GM18951 (cell line): ENCODE results near the gene BMP8A.
"Not testable (repeated sequence)": the region's sequence is repeated elsewhere in the genome, so short reads cannot be mapped to it uniquely, and the experiment has no call there.

Experiments
- POLR2A ChIP-seq: IDR thresholded peaks from 4 replicates; pipeline ENCODE4 v1.6.1; 2011; ENCODE audit warnings: mild to moderate bottlenecking; ENCODE audit not compliant: insufficient read length, insufficient read depth; ENCODE audit errors: extremely low read depth
- in situ Hi-C: fragments of 300-500 bp; cut with MboI; formaldehyde crosslinking; loops from one replicate; pipeline ENCODE4 v1.12.0; 2022; ENCODE audit warnings: low sequenced_read_pairs, mixed read lengths, inconsistent platforms; ENCODE audit not compliant: unreplicated experiment

BMP8A gene

DNA sequence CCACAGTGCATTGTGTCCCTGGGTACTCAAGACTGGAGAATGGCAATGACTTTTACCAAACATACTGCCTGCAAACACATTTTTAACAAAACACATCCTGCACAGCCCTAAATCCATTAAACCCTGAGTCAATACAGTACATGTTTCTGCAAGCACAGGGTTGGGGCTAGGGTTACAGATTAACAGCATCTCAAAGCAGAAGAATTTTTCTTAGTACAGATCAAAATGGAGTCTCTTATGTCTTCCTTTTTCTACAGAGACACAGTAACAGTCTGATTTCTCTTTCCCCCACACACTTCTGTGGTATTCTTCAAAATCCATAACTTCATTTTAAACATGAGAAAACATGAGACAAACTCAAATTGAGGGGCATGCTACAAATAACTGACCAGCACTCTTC, 13.9 kb downstream of the BMP8A start:
- TF ChIP-seq POLR2A, result no peak
- in situ Hi-C loops, result no loop called here

DNA sequence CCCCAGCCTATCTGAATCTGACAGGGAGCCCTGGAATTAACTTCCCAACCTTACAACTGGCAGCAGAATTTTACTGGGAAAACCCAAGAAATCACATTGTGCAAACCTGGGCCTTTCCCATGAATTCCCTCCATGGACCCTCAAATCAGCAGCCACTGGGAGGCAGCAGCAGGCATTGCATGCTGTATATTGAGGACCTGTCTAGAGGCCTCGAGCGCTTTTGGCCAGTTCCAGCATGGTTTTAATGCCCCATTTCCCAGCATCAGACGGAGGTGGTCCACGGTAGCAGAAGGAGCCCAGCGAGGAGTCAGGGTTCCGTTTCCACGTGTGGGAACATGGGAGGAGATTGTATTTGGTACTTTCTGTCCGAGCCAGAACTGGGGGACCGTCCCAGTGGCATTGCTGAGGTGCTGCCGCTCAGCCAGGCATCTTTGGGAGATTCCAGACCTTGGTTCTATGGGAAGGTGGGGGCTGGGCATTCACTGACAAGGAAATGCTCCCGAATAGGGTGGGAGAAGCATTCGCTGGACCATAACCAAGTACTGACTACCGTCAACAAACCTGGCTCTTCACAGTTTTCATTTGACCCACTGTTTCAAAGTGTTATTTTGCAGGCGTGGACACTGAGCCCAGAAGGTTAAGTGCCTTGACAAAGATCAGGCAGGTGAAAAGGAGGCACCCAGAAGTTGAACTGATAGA, 15.9 kb downstream of the BMP8A start:
- TF ChIP-seq POLR2A, result no peak
- in situ Hi-C loops, result no loop called here

DNA sequence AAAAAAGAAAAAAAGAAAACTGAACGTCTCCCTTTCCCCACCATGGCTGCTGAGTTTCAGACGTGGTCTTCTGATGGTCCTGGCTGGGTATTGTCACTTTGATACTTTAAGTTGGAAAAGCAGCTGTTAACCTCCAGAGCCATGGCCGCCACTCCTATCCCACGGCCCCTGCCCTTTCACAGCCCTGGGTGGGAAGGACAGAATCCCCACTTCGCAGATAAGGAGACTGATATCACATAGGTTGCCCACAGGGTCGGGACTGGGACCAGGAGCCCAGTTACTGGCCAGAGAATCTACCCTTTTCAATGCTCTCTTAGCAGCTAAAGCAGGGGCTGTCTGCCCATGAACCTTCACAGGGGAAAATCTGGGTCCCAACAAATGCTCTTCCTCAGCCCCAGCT, 16.8 kb downstream of the BMP8A start:
- TF ChIP-seq POLR2A, result no peak
- in situ Hi-C loops, result no loop called here

DNA sequence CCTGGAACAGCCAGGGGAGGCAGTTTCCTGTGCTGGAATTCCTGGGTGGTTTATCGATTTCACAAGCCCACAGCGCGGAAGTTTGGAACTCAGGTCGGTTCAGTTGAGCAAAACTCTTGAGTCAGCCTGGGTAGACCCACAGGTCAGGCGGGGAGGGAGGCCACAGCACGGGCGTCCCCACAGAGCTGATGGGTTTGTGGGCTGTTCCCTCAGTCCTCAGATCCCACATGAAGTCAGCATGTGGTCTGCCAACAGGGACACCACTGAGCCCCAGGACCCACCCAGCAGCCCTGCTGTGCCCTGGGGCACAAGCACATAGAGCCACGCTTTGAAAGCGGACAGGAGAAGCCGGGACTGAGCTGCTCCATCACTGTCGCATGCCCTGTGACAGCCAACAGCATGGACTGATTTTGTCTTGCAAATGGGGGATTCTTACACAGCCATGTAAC, 17.4 kb downstream of the BMP8A start:
- in situ Hi-C loops, result no loop called here
- no peak for TF ChIP-seq POLR2A

DNA sequence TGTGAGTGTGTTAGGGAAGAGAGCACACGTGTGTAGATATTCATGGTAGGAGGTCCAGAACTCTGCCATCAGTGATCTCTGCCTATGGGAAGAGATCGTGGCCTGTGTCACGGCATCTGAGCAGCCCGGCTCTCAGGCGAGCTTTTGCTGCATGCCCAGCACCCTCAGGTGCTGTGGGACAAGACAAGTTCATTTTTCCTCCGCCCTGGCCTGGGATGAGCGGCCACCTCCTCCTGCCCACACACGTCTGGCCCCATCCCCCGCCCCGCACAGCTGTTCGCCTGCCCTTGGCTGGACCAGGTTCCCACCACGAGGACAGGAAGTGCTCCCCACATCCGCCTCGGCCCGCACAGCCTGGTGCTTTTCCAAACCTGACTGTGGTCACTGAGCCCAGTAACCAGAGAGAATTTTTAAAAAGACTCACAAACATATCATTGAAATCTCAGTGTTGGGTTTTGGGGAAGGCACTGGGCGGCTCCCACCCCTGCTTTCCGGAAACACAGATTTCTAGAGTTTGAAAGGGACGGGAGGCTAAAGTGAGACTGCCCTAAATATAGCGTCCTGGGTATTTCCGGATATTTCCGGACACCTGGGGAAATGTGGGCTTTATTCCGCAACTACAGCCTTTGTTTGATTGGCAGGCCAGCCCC, 18.0 kb downstream of the BMP8A start:
- TF ChIP-seq POLR2A, result no peak
- in situ Hi-C loops, result loop anchor here (5.0 kb wide), 1 partner anchor 268 kb away; no protein-coding TSS in a partner anchor

DNA sequence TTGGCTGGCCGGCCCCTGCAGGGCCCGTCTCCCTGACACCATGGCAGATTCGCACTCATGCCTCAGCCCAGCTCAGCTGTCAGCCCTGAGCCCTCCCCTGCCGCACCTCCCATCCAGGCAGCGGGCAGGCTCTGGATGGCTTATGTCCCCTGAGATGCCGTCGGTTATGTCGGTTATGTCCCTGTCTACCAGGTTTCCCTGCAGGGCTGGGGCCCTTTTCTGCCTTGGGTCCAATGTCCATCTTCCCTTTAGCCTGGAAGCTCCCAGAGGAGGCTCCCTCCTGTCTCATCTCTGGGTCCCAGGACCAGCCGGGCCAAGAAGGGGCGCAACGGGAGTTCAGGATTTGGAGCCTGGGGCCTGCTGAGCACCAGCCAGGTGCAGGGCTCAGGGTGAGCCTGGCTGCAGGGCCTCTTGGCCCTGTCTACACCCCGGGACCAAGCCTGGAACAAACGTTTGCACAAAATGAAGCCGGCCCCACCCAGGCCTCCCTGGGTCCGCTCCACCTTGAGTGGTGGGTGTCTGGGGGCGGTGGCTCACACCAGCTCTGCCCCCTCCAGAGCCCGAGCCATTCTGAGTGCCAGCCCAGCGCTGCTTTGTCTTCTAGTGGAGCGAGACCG, 19.2 kb downstream of the BMP8A start:
- in situ Hi-C loops, result loop anchor here (5.0 kb wide), 1 partner anchor 267 kb away; no protein-coding TSS in a partner anchor

- in situ Hi-C loops, result loop anchor here (5.0 kb wide), 1 partner anchor 266 kb away; no protein-coding TSS in a partner anchor
These were observed 20.0 kb downstream of the BMP8A start for GRCh38 chr1:39511477-39511876.

DNA sequence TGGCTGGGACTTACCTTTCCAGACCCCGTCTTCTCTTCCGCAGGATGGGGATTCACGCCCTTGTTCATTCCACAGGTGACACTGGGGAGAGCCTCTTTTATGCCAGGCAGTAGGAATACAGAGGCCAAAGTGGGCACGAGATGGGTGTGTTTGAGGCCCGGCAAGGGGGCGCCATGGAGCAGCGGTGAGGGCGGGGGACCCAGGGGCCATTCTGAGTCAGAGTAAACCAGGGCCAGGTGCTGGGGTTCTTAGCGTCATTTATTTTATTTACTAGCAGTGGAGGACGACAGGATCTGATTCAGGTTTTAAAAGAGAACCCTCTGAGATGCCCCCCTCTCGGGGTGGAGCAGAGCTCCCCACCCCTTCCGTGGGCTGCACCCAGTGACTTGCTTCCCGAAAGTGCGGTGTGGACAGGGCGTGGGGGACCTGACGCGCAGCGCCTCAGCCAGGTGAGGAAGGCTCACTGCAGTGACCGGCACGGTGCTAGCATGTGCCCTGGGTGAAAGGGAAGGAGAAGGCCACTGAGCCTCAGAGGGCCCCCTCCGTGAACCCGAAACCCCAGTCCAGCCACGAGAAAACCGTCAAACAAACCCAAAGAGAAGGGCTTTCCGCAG, 20.9 kb downstream of the BMP8A start:
- in situ Hi-C loops, result loop anchor here (5.0 kb wide), 1 partner anchor 265 kb away; no protein-coding TSS in a partner anchor

DNA sequence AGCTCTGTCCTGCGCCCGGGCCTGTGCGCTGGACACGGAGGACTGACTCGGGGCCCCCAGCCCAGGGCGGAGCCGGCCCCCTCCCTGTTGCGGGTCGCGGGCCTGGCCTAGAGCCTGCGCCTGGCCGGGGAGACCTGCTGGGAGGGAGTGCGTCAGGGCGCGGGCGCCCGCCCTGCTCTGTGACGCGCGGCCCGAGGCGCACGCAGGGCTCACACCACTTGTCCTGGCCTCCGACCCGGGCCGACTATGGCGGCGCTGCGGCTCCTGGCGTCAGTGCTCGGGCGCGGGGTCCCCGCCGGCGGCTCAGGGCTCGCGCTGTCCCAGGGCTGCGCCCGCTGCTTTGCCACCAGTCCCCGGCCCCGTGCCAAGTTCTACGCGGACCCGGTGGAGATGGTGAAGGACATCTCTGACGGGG, 23.3 kb downstream of the BMP8A start:
- in situ Hi-C loops, result loop anchor here (5.0 kb wide), 1 partner anchor 263 kb away; no protein-coding TSS in a partner anchor

DNA sequence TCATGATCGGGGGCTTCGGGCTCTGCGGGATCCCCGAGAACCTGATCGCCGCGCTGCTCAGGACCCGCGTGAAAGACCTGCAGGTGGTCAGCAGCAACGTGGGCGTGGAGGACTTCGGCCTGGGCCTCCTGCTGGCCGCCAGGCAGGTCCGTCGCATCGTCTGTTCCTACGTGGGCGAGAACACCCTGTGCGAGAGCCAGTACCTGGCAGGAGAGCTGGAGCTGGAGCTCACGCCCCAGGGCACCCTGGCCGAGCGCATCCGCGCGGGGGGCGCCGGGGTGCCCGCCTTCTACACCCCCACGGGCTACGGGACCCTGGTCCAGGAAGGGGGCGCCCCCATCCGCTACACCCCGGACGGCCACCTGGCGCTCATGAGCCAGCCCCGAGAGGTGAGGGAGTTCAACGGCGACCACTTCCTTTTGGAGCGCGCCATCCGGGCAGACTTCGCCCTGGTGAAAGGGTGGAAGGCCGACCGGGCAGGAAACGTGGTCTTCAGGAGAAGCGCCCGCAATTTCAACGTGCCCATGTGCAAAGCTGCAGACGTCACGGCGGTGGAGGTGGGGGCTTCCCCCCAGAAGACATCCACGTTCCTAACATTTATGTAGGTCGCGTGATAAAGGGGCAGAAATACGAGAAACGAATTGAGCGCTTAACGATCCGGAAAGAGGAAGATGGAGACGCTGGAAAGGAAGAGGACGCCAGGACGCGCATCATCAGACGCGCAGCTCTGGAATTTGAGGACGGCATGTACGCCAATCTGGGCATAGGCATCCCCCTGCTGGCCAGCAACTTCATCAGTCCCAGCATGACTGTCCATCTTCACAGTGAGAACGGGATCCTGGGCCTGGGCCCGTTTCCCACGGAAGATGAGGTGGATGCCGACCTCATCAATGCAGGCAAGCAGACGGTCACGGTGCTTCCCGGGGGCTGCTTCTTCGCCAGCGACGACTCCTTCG, 24.0 kb downstream of the BMP8A start:
- in situ Hi-C loops, result not testable (repeated sequence)

GRCh38 chr1:39516841-39517240, 25.4 kb downstream of the BMP8A start:
- in situ Hi-C loops, result not testable (repeated sequence)

GRCh38 chr1:39517936-39518335, 26.5 kb downstream of the BMP8A start:
- in situ Hi-C loops, result not testable (repeated sequence)

DNA sequence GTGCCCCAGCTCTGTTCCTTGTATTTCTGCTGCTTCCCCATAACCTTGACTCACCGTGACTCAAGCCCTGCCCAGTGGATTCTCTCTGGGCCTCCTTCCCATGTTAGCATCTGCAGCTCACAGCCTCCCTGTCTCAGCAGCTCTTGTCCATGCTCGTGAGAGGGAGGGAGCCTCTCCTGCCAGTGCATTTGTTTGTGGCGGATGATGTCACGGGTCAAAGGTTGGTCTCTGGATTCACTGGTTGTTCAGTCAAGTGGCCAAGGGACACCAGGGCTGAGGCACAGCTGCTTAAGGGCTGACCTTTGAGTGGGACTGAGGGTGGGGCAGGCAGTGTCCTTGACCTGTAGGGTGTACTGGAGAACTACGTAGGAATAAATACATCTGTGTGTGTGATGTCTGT, 27.9 kb downstream of the BMP8A start:
- in situ Hi-C loops, result not testable (repeated sequence)

- in situ Hi-C loops, result not testable (repeated sequence)
These were observed 30.8 kb downstream of the BMP8A start for GRCh38 chr1:39522221-39522620.
